Measurements from ENCODE around the gene RNU1-3.
"Not testable (repeated sequence)": the region's sequence is repeated elsewhere in the genome, so short reads cannot be mapped to it uniquely, and the experiment has no call there.

RNU1-3 gene

GRCh38 chr1:16644193-16644481 is 22.6 kb downstream of the RNU1-3 start:
- peak overlapping the region; percentile 100 for H3K4me3 ChIP-seq (ENCODE audit: low read depth, low read length)
- TF ChIP-seq, protein P1, sequence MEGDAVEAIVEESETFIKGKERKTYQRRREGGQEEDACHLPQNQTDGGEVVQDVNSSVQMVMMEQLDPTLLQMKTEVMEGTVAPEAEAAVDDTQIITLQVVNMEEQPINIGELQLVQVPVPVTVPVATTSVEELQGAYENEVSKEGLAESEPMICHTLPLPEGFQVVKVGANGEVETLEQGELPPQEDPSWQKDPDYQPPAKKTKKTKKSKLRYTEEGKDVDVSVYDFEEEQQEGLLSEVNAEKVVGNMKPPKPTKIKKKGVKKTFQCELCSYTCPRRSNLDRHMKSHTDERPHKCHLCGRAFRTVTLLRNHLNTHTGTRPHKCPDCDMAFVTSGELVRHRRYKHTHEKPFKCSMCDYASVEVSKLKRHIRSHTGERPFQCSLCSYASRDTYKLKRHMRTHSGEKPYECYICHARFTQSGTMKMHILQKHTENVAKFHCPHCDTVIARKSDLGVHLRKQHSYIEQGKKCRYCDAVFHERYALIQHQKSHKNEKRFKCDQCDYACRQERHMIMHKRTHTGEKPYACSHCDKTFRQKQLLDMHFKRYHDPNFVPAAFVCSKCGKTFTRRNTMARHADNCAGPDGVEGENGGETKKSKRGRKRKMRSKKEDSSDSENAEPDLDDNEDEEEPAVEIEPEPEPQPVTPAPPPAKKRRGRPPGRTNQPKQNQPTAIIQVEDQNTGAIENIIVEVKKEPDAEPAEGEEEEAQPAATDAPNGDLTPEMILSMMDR (IDR thresholded peaks at IDR 0.05; ENCODE audit: low read depth, low read length), result no peak

DNA sequence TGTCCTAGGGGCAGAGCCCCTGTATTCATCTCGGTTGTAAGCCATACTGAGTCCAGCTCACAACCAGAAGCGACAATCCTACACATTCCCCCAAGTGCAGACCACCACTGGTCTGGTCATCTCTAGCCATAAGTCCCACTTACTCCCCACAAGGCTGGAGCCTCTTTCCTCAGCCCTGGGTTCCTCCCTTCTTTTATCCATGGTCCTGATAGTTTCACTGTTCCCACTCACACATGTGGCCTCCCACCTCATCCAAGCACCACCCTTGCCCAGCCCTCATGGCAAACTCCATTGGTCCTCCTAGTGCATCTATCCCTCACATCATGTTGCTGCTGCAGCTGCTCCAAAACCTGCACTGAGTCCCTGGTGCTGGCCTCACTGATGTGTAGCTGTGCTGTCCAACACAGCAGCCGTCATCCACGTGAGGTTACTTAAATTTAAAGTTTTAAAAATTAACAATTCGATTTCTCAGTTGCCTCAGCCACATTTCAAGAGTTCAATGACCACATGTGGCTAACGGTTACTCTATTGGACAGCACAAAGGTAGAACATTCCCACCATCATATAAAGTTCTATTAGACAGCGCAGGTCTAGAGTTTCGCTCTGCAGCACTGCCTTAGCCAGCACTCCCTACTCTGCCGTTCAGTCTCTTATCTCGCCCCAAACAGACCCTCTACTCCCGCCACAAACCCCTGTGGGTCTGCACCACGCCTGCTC is 23.1 kb downstream of the RNU1-3 start:
- H3K4me3 ChIP-seq (ENCODE audit: low read depth, low read length), result peak overlapping the region; percentile 100

GRCh38 chr1:16643001-16643411 is 23.7 kb downstream of the RNU1-3 start:
- not testable (repeated sequence) for H3K4me3 ChIP-seq (ENCODE audit: low read depth, low read length)

DNA sequence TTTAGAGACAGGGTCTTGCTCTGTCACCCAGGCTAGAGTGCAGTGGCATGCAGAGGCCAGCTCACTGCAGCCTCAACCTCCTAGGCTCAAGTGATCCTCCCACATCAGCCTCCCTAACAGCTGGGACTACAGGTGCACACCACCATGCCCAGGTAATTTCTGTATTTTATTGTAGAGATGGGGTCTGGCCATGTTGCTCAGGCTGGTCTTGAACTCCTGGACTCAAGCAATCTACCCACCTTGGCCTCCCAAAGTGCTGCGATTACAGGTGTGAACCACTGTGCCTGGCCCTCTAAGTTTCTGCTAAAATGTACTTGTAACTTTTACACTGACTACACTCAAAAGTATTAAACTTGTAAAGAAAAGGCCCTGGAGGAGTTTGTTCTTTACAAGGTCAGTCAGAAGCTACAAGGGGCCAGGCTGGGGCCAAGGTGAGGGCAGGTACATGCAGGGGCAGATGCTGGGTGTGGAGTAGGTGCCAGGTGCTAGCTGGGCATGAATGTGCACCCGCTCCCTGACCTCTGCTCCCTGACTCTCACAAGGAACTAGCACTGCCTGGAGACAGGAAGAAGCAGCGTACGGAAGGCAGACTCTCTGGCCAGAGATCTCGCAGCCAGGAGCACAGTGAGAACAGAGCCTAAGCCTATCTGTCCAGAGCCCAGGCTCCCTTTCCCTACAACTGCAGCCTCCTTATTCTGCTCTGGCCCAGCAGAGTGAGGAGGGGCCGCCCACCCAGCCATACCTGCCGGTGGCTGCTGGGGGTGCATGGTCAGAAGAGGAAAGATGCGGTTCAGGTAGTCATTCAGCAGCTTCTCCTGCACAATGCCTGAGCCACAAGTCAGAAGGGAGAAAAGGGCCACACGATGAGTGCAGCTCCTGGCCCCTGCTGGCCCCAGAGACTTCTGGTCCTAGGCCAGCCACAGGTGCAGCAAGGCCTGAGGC is 24.5 kb downstream of the RNU1-3 start:
- H3K4me3 ChIP-seq (ENCODE audit: low read depth, low read length), result not testable (repeated sequence)

GRCh38 chr1:16641159-16641975 is 25.4 kb downstream of the RNU1-3 start:
- not testable (repeated sequence) for H3K4me3 ChIP-seq (ENCODE audit: low read depth, low read length)

GRCh38 chr1:16639091-16640031 is 27.4 kb downstream of the RNU1-3 start:
- H3K4me3 ChIP-seq (ENCODE audit: low read depth, low read length), result not testable (repeated sequence)

DNA sequence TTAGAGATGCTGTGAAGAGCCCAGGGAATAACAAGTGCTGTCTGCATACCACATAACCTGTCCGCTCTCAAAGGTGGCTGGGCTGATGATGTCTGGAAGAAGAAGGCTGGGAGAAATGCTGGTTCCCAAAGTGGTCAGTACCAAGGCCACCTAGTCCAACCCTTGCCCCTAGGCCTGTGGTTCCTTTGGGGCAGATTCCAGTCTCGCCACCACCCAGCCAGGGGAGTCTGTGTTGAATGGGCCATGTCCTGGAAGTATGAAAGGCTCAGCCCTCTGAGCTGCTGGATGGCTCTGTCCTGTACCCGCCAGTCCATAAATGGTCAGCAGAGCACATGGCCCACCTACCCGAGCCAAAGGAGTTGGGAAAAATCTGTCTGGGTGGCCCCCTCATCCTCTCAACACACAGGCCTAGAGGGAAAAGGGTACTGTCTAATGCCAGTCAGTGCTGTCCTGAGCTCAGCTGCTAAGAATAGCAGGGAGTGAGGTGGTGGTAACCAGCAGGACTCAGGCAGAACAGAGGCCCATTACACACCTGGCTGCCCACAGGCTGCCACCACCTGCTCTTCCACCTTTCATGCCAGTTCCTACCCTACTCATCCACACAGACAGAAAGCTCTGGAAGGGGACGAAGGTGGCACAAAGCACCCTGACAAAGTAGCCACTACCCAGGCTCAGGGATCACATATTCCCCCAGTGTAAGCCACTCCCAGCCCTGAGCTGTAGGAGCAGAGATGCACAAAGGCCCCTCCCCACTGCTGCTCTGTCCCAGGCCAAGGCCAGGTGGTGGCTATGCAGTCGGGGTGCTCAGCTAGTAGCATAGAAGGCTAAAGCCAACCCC is 28.6 kb downstream of the RNU1-3 start:
- H3K4me3 ChIP-seq (ENCODE audit: low read depth, low read length), result not testable (repeated sequence)

DNA sequence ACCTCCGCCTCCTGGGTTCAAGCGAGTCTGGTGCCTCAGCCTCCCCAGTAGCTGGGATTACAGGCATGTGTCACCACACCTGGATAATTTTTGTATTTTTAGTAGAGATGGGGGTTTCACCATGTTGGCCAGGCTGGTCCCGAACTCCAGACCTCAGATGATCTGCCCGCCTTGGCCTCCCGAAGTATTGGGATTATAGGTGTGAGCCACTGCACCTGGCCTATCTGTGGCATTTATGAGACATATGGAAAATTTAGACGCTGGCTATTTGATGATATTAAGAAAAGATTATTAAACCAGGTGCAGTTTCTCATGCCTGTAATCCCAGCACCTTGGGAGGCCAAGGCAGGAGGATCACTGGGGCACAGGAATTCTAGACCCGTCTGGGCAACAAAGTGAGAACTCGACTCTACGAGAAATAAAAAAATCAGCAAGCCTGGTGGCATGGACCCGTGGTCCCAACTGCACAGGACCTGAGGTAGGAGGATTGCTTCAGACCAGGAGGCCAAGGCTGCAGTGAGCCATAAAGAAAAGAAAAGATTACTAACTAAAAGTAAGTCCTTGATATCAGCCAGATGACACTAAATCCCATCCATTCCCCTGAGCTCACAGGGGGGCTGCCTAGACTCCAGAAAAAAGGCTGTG is 30.1 kb downstream of the RNU1-3 start:
- not testable (repeated sequence) for H3K4me3 ChIP-seq (ENCODE audit: low read depth, low read length)

- H3K4me3 ChIP-seq (ENCODE audit: low read depth, low read length), result not testable (repeated sequence)
Observed at GRCh38 chr1:16635959-16636358, 30.8 kb downstream of the RNU1-3 start.

DNA sequence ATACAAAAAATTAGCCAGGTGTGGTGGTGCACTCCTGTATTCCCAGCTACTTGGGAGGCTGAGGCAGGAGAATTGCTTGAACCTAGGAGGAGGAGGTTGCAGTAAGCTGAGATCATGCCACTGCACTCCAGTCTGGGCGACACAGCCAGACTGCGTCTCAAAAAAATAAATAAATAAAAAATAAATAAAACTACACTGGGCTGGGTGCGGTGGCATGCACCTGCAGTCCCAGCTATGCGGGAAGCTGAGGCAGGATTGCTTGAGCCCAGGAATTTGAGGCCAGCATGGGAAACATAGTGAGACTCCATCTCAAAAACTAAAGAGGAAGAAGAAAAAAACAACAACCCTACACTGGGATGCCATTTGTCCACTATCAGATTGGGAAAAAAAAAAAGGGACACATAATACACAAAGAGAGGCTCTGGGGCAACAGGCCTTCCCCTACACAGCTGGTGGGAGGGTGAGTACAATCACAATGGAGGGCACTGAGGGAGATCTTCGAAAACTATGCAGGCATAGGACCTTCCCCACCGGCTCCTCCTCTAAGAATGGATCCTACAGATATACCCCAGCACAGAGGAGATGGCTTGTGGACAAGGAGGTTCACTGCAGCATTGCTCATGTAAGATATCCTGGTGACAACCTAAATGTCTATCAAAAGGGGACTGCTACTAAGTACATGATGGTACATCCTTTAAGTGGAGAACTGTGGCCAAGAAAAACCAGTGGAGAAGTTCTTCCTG is 33.0 kb downstream of the RNU1-3 start:
- not testable (repeated sequence) for H3K4me3 ChIP-seq (ENCODE audit: low read depth, low read length)

DNA sequence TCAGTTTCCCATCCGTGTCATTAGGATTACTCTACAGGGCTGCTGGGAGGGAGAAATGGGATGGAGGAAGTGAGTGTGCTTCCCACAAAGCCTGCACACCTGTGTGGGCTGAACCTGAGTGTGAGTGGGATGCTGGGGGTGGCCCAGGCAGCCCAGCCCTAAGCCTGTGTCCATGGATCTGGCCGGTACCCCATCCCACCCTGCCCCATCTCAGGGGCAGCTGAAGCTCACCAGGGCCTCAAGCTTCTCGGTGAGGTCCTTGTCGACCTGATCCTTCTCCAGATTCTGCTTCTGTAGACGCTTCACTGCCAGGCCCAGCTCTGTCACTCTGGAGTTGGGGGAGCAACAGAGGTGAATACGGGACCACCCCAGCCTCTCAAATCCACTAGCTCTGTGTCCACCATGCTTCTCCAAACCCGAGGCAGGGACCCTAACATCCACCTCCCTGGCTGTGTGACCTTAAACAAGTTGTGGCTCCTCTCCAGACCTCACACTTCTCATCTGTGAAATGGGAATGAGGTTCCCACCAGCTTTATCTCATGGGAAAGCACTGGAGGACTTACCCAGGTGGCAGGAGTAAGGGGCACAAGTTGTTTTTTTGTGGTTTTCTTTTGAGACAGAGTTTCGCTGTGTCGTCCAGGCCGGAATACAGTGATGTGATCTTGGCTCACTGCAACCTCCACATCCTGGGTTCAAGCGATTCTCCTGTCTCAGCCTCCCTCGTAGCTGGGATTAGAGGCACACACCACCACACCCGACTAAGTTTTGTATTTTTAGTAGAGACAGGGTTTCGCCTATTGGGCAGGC is 34.5 kb downstream of the RNU1-3 start:
- H3K4me3 ChIP-seq (ENCODE audit: low read depth, low read length), result not testable (repeated sequence)
